ENCODE data around the gene SCCPDH.
"Not testable (repeated sequence)": the region's sequence is repeated elsewhere in the genome, so short reads cannot be mapped to it uniquely, and the experiment has no call there.

Gene SCCPDH

GRCh38 chr1:246724016-246724730 is at the start of gene SCCPDH:
SCCPDH (plus strand) TSS chr1:246724409; CDS start chr1:246724423, 14 bp downstream.
- DNase-seq (ENCODE audit: low spot score), result peak; percentile 98

- no peak for DNase-seq (ENCODE audit: low spot score)
These were observed 46.4 kb upstream of the SCCPDH start for GRCh38 chr1:246677842-246678241.

GRCh38 chr1:246678816-246679793 is 45.1 kb upstream of the SCCPDH start:
- DNase-seq (ENCODE audit: low spot score), result peak; percentile 60

- no peak for DNase-seq (ENCODE audit: low spot score)
These were observed 44.4 kb upstream of the SCCPDH start for GRCh38 chr1:246679794-246680177.

- DNase-seq (ENCODE audit: low spot score), result no peak
These were observed 44.0 kb upstream of the SCCPDH start for GRCh38 chr1:246680190-246680589.

GRCh38 chr1:246680696-246681130 is 43.5 kb upstream of the SCCPDH start:
- DNase-seq (ENCODE audit: low spot score), result no peak

GRCh38 chr1:246681900-246682895 is 42.0 kb upstream of the SCCPDH start:
- DNase-seq (ENCODE audit: low spot score), result no peak

GRCh38 chr1:246683521-246683920 is 40.7 kb upstream of the SCCPDH start:
- DNase-seq (ENCODE audit: low spot score), result no peak

- DNase-seq (ENCODE audit: low spot score), result no peak
These were observed 37.2 kb upstream of the SCCPDH start for GRCh38 chr1:246687002-246687401.

GRCh38 chr1:246689409-246690008 is 34.7 kb upstream of the SCCPDH start:
- DNase-seq (ENCODE audit: low spot score), result peak; percentile 90

- no peak for DNase-seq (ENCODE audit: low spot score)
These were observed 34.1 kb upstream of the SCCPDH start for GRCh38 chr1:246690100-246690499.

- no peak for DNase-seq (ENCODE audit: low spot score)
These were observed 32.4 kb upstream of the SCCPDH start for GRCh38 chr1:246691622-246692495.

GRCh38 chr1:246694213-246694895 is 29.9 kb upstream of the SCCPDH start:
- not testable (repeated sequence) for DNase-seq (ENCODE audit: low spot score)

GRCh38 chr1:246695136-246695535 is 29.1 kb upstream of the SCCPDH start:
- DNase-seq (ENCODE audit: low spot score), result no peak

- DNase-seq (ENCODE audit: low spot score), result no peak
These were observed 28.5 kb upstream of the SCCPDH start for GRCh38 chr1:246695666-246696065.

- no peak for DNase-seq (ENCODE audit: low spot score)
These were observed 25.6 kb upstream of the SCCPDH start for GRCh38 chr1:246698466-246699094.

GRCh38 chr1:246699095-246699735 is 25.0 kb upstream of the SCCPDH start:
- peak; percentile 89 for DNase-seq (ENCODE audit: low spot score)

- no peak for DNase-seq (ENCODE audit: low spot score)
These were observed 20.6 kb upstream of the SCCPDH start for GRCh38 chr1:246703581-246703980.

GRCh38 chr1:246705368-246705767 is 18.8 kb upstream of the SCCPDH start:
- peak; percentile 72 for DNase-seq (ENCODE audit: low spot score)

Data from AG20443 (cell line).